ENCODE data around the gene PLCB2. TPM values are rescaled to one million over a fixed set of nuclear protein-coding genes. Genes with fewer than 3 reads are reported as not detected.
A peak's percentile ranks its signal among the peaks of the same experiment; 100 is the strongest.

The PLCB2 gene
- total RNA-seq, 5 donors from 2014 or later (not counting 1 experiment from before 2014, with no cell fraction given), result 242 to 293 (median 245) TPM

- Mint-ChIP-seq H3K36me3 (no peaks in the 10 kb centered on the region), H3K27me3 (no peaks in the 10 kb centered on the region), H3K9me3 (no peaks in the 10 kb centered on the region), H3K4me1 (peaks cover 33 to 48% (median 43%) of the 10 kb centered on the region in 3 donors), H3K4me3 (no peak overlapping the region), H3K27ac (no peak overlapping the region)
- DNase-seq (no peak), ATAC-seq (replicated peaks in 1 of 4) (no peak)
- H3K27me3 ChIP-seq (replicated peaks in 1 of 2; ENCODE audit: control insufficient read depth in 2 of 2, extremely low read depth in 1 of 2, insufficient read depth in 2 of 2, low read length in 1 of 2), result no peaks in the 10 kb centered on the region
- ChIA-PET POLR2A (interaction anchor here in 1 of 2 donors (0.7 kb wide), 1 partner anchor 1619 kb away, joined by 4 read pairs; no protein-coding TSS in a partner anchor), CTCF (interaction anchor here (0.7 to 6.1 kb wide), 5 partner anchors 9 to 31 kb away, joined by 4 to 37 read pairs (median 4); partner anchors contain the start of gene INAFM2 (in 1 of the 2))
- peaks cover 6 to 63% of the 10 kb centered on the region in 2 experiments for H3K4me1 ChIP-seq (ENCODE audit: control insufficient read depth in 1 of 2, extremely low read depth in 1 of 2, insufficient read depth in 2 of 2, low read length in 2 of 2)
- H3K4me3 ChIP-seq (ENCODE audit: control insufficient read depth in 1 of 2, extremely low read depth in 1 of 2, low read length in 1 of 2), result no peak overlapping the region
- H3K36me3 ChIP-seq (ENCODE audit: control insufficient read depth in 2 of 2, extremely low read depth in 1 of 2, insufficient read depth in 1 of 2, low read length in 1 of 2), result no peaks in the 10 kb centered on the region
- no peak overlapping the region for H3K27ac ChIP-seq (ENCODE audit: low read length)
- WGBS (ENCODE audit: insufficient coverage), result no CpG with 5 or more reads among the region's 3 CpGs
- H3K9me3 ChIP-seq, result no peaks in the 10 kb centered on the region
These were observed 3.3 kb upstream of the PLCB2 start for GRCh38 chr15:40310993-40311392.

GRCh38 chr15:40310001-40310959, 2.5 kb upstream of the PLCB2 start:
- no peaks in the 10 kb centered on the region for H3K36me3 Mint-ChIP-seq
- H3K4me3 ChIP-seq (ENCODE audit: control insufficient read depth in 1 of 2, extremely low read depth in 1 of 2, low read length in 1 of 2), result no peak overlapping the region
- H3K27me3 ChIP-seq (replicated peaks in 1 of 2; ENCODE audit: control insufficient read depth in 2 of 2, extremely low read depth in 1 of 2, insufficient read depth in 2 of 2, low read length in 1 of 2), result no peaks in the 10 kb centered on the region
- ChIA-PET POLR2A (interaction anchor here in 1 of 2 donors (0.7 to 1.6 kb wide), 2 partner anchors 12 to 1618 kb away, joined by 4 to 5 read pairs; no protein-coding TSS in a partner anchor), CTCF (interaction anchor here (0.7 to 6.1 kb wide), 11 partner anchors 10 to 669 kb away, joined by 3 to 37 read pairs (median 4); partner anchors contain the start of gene INAFM2 (in 1 of the 2))
- peak overlapping the region; percentile 98 to 99 for H3K27ac Mint-ChIP-seq
- H3K9me3 Mint-ChIP-seq, result no peaks in the 10 kb centered on the region
- WGBS (ENCODE audit: insufficient coverage), result 51% methylated on average over 2 of the region's 4 CpGs
- ATAC-seq (replicated peaks in 1 of 4) (no peak), DNase-seq (peak in 27 of 35 experiments; percentile 21 to 72 (median 41))
- H3K4me1 Mint-ChIP-seq, result peaks cover 35 to 55% (median 49%) of the 10 kb centered on the region in 3 donors
- no peaks in the 10 kb centered on the region for H3K27me3 Mint-ChIP-seq
- H3K36me3 ChIP-seq (ENCODE audit: control insufficient read depth in 2 of 2, extremely low read depth in 1 of 2, insufficient read depth in 1 of 2, low read length in 1 of 2), result peaks cover 0 to 3% of the 10 kb centered on the region in 2 donors
- no peaks in the 10 kb centered on the region for H3K9me3 ChIP-seq
- H3K4me1 ChIP-seq (ENCODE audit: control insufficient read depth in 1 of 2, extremely low read depth in 1 of 2, insufficient read depth in 2 of 2, low read length in 2 of 2), result peaks cover 7 to 71% of the 10 kb centered on the region in 2 experiments
- peak overlapping the region; percentile 84 to 97 (median 92) for H3K4me3 Mint-ChIP-seq
- H3K27ac ChIP-seq (ENCODE audit: low read length), result no peak overlapping the region

- Histone ChIP-seq H3K4me1 (ENCODE audit: control insufficient read depth in 1 of 2, extremely low read depth in 1 of 2, insufficient read depth in 2 of 2, low read length in 2 of 2) (peaks cover 7 to 68% of the 10 kb centered on the region in 2 experiments), H3K4me3 (ENCODE audit: control insufficient read depth in 1 of 2, extremely low read depth in 1 of 2, low read length in 1 of 2) (no peak overlapping the region), H3K9me3 (no peaks in the 10 kb centered on the region), H3K27me3 (replicated peaks in 1 of 2; ENCODE audit: control insufficient read depth in 2 of 2, extremely low read depth in 1 of 2, insufficient read depth in 2 of 2, low read length in 1 of 2) (no peaks in the 10 kb centered on the region), H3K36me3 (ENCODE audit: control insufficient read depth in 2 of 2, extremely low read depth in 1 of 2, insufficient read depth in 1 of 2, low read length in 1 of 2) (peaks cover 0 to 4% of the 10 kb centered on the region in 2 donors), H3K27ac (ENCODE audit: low read length) (peak overlapping the region; percentile 92)
- no peaks in the 10 kb centered on the region for H3K9me3 Mint-ChIP-seq
- H3K4me3 Mint-ChIP-seq, result peak overlapping the region; percentile 84 to 97 (median 92)
- WGBS (ENCODE audit: insufficient coverage), result 83% methylated on average over 6 of the region's 8 CpGs
- ATAC-seq (replicated peaks in 1 of 4), result no peak
- POLR2A ChIA-PET, result interaction anchor here in 1 of 2 donors (1.6 kb wide), 1 partner anchor 13 kb away, joined by 5 read pairs; no protein-coding TSS in a partner anchor
- DNase-seq, result no peak
- H3K27ac Mint-ChIP-seq, result peak overlapping the region; percentile 98 to 99
- peaks cover under 1% of the 10 kb centered on the region for H3K36me3 Mint-ChIP-seq
- CTCF ChIA-PET, result interaction anchor here (0.6 to 6.1 kb wide), 13 partner anchors 9 to 668 kb away, joined by 3 to 37 read pairs (median 4); partner anchors contain the start of gene INAFM2 (in 1 of the 2)
- H3K27me3 Mint-ChIP-seq, result no peaks in the 10 kb centered on the region
- H3K4me1 Mint-ChIP-seq, result peaks cover 40 to 58% (median 56%) of the 10 kb centered on the region in 3 donors
These were observed 1.7 kb upstream of the PLCB2 start for GRCh38 chr15:40309344-40309862.

GRCh38 chr15:40306908-40307307, 827 bp downstream of the PLCB2 start:
- 10% methylated on average over 3 of the region's 7 CpGs for WGBS (ENCODE audit: insufficient coverage)
- H3K9me3 ChIP-seq, result no peaks in the 10 kb centered on the region
- ChIA-PET POLR2A (interaction anchor here (0.5 to 1.6 kb wide), 3 partner anchors 13 to 23 kb away, joined by 3 to 4 read pairs (median 3); partner anchors contain the start of gene INAFM2 (in 1 of the 2)), CTCF (interaction anchor here (0.6 to 6.1 kb wide), 17 partner anchors 11 to 924 kb away, joined by 3 to 37 read pairs (median 6); partner anchors contain the start of genes CCDC9B (in 1 of the 2), CHP1 (in 1 of the 2), EXD1 (in 1 of the 2) and INAFM2 (in 1 of the 2))
- DNase-seq (peak in 4 of 35 experiments; percentile 11 to 32 (median 20)), ATAC-seq (replicated peaks in 1 of 4) (peak in 1 of 4 experiments; percentile 14)
- Mint-ChIP-seq H3K27me3 (no peaks in the 10 kb centered on the region), H3K36me3 (peaks cover 19% of the 10 kb centered on the region), H3K9me3 (no peaks in the 10 kb centered on the region), H3K4me3 (peak overlapping the region; percentile 84 to 97 (median 92)), H3K27ac (peak overlapping the region; percentile 98 to 99), H3K4me1 (peaks cover 43 to 52% (median 51%) of the 10 kb centered on the region in 3 donors)
- H3K27ac ChIP-seq (ENCODE audit: low read length), result peak overlapping the region; percentile 35
- peaks cover 7 to 55% of the 10 kb centered on the region in 2 experiments for H3K4me1 ChIP-seq (ENCODE audit: control insufficient read depth in 1 of 2, extremely low read depth in 1 of 2, insufficient read depth in 2 of 2, low read length in 2 of 2)
- H3K36me3 ChIP-seq (ENCODE audit: control insufficient read depth in 2 of 2, extremely low read depth in 1 of 2, insufficient read depth in 1 of 2, low read length in 1 of 2), result peaks cover 6 to 26% of the 10 kb centered on the region in 2 donors
- H3K27me3 ChIP-seq (replicated peaks in 1 of 2; ENCODE audit: control insufficient read depth in 2 of 2, extremely low read depth in 1 of 2, insufficient read depth in 2 of 2, low read length in 1 of 2), result no peaks in the 10 kb centered on the region
- peak overlapping the region; percentile 90 to 98 for H3K4me3 ChIP-seq (ENCODE audit: control insufficient read depth in 1 of 2, extremely low read depth in 1 of 2, low read length in 1 of 2)

- Histone ChIP-seq H3K27ac (ENCODE audit: low read length) (no peak overlapping the region), H3K4me1 (ENCODE audit: control insufficient read depth in 1 of 2, extremely low read depth in 1 of 2, insufficient read depth in 2 of 2, low read length in 2 of 2) (peaks cover 7 to 55% of the 10 kb centered on the region in 2 experiments), H3K9me3 (no peaks in the 10 kb centered on the region), H3K36me3 (ENCODE audit: control insufficient read depth in 2 of 2, extremely low read depth in 1 of 2, insufficient read depth in 1 of 2, low read length in 1 of 2) (peaks cover 12 to 32% of the 10 kb centered on the region in 2 donors), H3K27me3 (replicated peaks in 1 of 2; ENCODE audit: control insufficient read depth in 2 of 2, extremely low read depth in 1 of 2, insufficient read depth in 2 of 2, low read length in 1 of 2) (no peaks in the 10 kb centered on the region), H3K4me3 (ENCODE audit: control insufficient read depth in 1 of 2, extremely low read depth in 1 of 2, low read length in 1 of 2) (peak overlapping the region; percentile 90 to 98)
- no peak for ATAC-seq (replicated peaks in 1 of 4)
- Mint-ChIP-seq H3K27me3 (no peaks in the 10 kb centered on the region), H3K4me1 (peaks cover 43 to 52% (median 51%) of the 10 kb centered on the region in 3 donors), H3K27ac (peak overlapping the region; percentile 98 to 99), H3K4me3 (peak overlapping the region; percentile 84 to 97 (median 92)), H3K36me3 (peaks cover 25% of the 10 kb centered on the region), H3K9me3 (no peaks in the 10 kb centered on the region)
- ChIA-PET POLR2A (interaction anchor here (0.9 to 1.6 kb wide), 2 partner anchors 13 to 17 kb away, joined by 3 read pairs; partner anchors contain the start of gene INAFM2 (in 1 of the 2)), CTCF (interaction anchor here (0.6 to 6.1 kb wide), 13 partner anchors 14 to 268 kb away, joined by 3 to 37 read pairs (median 7); partner anchors contain the start of genes CCDC9B (in 1 of the 2) and INAFM2 (in 1 of the 2))
- WGBS (ENCODE audit: insufficient coverage), result 44% methylated on average over 5 of the region's 5 CpGs
- DNase-seq, result no peak
These were observed 1.4 kb downstream of the PLCB2 start for GRCh38 chr15:40306371-40306770.

Data from T-cell (primary cell).